CD4-positive, alpha-beta T cell treated with Interleukin-17A for 1 hour (primary cell): ENCODE measurements around the gene TTC33.
"Not testable (repeated sequence)": the region's sequence is repeated elsewhere in the genome, so short reads cannot be mapped to it uniquely, and the experiment has no call there.

Source experiments
- DNase-seq: peaks from one replicate; pipeline ENCODE4 v3.0.0-alpha.2; 2020

Gene TTC33

DNA sequence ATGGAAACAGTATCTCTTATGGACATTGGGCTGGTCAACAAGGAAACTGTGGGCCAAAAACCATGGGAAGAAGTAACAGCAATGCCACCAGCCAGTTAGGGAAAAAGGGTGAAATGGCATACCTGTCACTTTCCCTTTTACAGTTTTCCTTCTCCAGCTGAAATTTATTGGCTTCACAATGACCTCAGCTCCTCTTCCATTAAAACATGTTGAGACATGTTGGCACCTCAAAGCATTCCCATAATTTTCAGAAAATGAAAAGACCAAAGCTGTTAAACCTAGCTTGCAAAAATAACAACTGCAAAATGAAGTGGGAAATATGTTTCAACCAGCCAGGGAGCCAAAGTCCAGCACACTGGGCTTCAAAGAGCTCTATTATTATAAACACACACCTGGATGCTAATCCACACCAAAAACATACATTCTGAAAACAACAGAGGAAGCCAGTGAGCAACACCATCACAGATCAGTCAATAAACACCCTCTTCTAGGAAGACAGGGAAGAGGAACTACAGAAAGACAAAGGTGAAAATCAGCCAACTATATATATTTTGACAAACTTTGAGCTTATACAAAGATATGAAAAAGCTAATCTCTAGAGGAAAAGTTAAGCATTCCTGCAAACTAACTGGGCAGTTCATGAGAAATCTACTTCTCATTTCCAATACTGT is 154.4 kb downstream of the TTC33 start:
- no peak for DNase-seq

GRCh38 chr5:40600383-40600782 is 155.4 kb downstream of the TTC33 start:
- no peak for DNase-seq

DNA sequence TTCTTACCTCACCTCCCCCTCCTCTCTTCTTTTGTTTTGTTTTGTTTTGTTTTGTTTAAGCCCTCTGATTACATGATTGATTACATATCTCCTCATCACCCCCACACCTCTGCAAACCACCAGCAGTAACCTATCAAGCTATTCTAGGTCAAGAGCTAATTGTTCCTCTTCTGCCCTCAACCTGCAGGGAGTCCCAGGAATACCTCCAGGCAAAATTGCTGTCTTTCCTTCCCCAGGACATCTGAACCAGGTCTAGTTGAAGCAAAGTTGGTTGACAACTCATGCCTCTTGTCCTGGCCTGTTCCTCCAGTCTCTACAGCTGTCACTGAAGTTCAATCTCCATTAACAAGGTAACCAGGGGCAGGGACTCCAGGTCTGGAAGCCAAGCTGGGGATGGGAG is 156.1 kb downstream of the TTC33 start:
- DNase-seq, result no peak

DNA sequence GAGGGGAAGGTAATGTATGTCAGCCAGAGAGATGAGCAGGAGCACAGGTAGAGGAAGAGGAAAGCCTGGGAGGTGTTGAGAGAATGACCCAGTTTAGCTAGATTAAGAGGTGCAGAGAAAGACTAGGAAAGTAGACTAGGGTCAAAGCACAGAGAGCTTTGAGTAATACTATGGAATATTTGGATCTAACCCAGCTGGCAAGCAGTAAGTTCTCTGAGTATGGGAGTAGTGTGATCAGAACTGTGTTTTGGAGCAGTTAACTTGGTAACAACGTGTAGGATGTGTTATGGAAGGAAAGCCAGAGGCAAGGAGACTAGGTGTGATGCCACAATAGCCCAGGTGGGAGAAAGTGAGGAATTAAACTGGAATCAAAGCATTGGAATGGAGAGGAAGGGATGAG is 160.9 kb downstream of the TTC33 start:
- no peak for DNase-seq

- peak; percentile 15 for DNase-seq
Measured at GRCh38 chr5:40591727-40592396, 163.9 kb downstream of the TTC33 start.

GRCh38 chr5:40587376-40587775 is 168.4 kb downstream of the TTC33 start:
- no peak for DNase-seq

DNA sequence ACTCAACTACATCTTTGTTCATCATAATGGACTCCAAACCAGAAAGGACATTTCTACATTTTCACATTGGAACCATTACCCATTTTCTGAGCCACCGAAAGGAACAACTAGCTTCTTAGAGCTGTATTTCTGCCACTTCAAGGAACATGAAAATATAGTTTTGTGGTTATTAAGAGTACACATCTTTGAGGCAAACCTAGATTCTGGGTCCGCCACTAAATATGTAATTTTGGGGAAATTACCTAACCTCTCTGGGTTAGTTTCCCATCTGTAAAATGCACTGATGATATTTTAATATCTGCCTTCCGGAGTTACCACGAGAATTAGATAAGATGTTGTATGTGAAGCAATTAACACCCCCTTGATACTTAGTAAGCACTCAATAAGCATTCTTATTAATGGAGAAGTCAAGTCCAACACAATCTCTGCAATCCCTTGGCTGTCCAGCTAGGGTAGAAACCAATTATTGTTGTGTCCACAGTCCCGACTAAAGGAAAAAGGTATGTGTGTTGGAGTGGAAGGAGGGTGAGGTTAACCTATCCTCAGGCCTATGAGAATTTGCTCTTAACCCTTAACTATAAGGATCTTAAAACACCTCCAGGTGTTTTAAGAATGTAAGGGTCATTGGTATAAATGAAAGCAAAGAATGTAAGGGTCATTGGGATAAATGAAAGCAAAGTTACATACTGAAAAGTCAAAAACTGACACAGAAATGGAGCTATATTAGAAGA is 170.1 kb downstream of the TTC33 start:
- DNase-seq, result peak; percentile 21

- no peak for DNase-seq
Measured at GRCh38 chr5:40584054-40584453, 171.7 kb downstream of the TTC33 start.

GRCh38 chr5:40578501-40579451 is 177.0 kb downstream of the TTC33 start:
- DNase-seq, result peak; percentile 20

DNA sequence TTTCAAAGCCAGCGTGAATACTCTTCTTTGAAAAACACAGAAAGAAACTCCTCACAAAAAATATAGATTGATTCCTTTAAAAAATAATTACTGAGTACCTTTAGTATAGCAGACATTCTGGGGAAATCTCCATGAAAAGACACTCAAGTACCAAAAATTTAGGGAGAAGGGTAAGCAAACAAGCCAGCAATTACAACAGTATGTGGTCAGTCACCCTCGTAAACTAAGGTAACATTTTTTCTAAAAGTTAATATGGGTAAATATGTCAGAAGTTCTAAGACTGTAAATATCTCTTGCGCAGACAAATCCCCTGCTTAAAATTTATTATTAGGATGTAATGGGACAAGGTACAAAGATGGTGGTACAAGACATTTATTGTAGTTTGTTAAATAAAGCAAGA is 178.0 kb downstream of the TTC33 start:
- no peak for DNase-seq

DNA sequence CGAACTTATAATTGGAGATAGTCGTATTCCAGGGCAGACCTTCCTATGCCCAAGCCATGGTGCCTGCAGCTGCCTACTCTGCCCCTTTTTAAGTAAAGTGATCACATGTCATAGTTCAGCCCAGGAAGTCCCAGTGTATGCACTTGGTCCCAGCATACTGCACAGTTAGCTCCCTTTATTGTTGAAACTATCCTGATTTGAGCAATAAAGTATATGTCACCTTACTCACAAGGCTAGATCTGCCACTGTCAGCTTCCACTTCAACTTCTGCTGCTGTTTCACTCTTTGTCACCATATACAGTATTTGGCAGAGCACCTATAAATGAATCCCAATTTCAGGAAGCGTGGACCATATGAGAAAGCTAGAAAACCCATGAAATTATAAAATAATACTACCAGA is 179.8 kb downstream of the TTC33 start:
- no peak for DNase-seq

DNA sequence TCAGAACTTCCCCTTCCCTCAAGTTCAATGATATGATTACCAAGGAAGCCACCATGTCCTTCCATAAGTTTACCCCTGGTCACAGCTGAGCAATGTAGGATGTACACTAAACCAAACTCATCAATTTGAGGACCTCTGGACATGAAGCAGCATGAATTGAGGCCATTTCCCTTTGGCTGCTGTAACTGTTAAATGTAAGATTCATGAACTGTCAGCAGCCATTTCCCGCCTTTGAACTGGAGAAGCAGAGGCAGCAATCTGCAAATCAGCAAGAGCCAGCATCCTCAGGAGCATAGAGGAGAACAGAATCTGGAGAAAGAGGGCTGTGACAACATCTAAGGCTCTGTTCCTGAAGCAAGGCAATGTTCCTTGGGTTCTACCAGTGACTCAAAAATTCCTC is 180.3 kb downstream of the TTC33 start:
- no peak for DNase-seq

DNA sequence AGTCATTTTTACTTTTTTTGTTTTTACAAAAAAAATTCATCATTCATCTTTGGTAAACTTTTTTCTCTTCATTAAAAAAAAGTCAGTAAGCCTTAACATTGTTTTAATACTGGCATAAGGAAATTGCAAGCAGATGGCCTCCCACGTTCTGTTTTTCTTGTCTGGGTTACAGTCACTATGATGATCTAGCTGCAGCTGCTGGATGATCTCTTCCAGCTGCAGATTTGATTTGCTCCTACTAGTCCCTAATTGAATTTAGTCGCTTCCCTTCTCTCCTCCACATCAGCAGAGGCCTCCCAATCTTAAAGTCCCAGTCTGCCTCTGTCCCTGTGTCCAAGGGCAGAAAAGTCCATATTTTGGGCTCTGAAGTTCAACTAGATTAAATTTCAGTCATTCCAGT is 182.8 kb downstream of the TTC33 start:
- DNase-seq, result no peak

- no peak for DNase-seq
Measured at GRCh38 chr5:40572391-40572790, 183.4 kb downstream of the TTC33 start.

GRCh38 chr5:40571729-40572128 is 184.0 kb downstream of the TTC33 start:
- no peak for DNase-seq

DNA sequence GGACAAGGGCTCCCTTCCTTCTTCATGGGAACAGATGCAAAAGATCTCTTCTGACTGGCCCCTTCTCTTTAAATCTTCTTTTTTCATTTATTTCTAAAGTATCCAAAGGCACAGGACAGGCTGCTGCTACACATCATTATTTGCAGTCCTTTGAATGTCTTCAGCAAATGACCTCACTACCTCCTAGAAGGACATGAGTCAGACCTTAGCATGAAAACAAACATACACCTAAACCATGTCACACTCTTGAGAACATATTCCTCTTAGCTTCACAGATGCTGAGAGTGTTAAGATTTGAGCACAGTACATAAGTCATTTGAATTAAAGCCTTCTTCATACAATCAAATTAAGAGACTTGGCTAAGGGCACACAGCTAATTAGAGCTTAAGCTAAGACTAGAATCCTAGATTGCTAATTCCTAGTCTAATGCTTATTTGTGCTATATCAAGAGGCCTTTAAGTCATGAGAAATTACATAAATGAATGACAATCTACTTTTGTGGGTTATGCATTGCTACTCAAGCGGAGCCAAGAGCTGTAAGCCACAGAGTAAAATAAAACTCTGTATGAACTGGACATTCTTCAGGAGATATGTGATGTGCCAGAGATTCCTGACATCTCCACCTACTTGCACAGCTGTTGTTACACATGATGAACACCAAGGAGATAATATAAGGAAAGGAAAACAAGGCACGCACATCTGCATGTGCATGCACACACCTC is 185.2 kb downstream of the TTC33 start:
- no peak for DNase-seq

DNA sequence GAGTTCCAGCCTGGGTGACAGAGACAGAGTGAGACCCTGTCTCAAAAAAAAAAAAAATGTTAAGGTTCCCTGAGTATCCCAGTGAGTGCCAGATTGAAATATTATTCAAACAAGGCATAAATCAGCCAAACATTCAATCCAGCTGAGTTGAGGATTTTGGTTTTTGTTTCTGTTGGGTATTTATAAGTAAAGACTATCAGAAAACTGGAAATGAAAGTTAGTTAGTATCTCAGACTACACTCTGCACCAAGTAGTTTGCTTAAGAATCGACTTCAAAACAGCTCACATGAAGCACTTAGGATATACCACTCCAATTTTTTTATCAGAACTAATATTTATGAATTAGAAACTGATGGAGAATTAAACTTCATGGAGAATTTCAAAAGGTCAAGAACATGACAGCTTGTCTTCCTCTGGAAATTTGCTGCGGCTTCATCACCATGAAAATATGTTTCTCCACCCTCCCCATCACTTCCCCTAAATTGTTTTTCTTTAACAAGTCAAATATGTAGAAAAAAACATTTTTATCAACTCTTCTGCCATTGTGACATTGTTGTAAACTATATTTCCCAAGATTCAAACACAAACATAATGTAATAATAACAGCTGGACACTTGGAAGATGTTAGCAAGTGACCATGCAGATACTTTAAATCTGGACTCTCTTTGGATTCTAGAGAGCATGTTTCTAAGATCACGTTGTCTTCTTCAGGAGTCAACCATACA is 186.1 kb downstream of the TTC33 start:
- no peak for DNase-seq

GRCh38 chr5:40568548-40568947 is 187.2 kb downstream of the TTC33 start:
- no peak for DNase-seq

DNA sequence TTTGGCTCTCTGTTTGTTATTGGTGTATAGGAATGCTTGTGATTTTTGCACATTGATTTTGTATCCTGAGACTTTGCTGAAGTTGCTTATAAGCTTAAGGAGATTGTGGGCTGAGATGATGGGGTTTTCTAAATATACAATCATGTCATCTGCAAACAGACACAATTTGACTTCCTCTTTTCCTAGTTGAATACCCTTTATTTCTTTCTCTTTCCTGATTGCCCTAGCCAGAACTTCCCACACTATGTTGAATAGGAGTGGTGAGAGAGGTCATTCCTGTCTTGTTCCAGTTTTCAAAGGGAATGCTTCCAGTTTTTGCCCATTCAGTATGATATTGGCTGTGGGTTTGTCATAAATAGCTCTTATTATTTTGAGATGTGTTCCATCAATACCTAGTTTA is 192.6 kb downstream of the TTC33 start:
- not testable (repeated sequence) for DNase-seq

- no peak for DNase-seq
Measured at GRCh38 chr5:40560474-40561110, 195.2 kb downstream of the TTC33 start.

GRCh38 chr5:40559306-40559705 is 196.5 kb downstream of the TTC33 start:
- no peak for DNase-seq
